NCI-H526 (cell line): Measurements from ENCODE around the gene EEF1AKMT1.

ENCODE experiments used
- DNase-seq, 2 experiments: peaks; one replicate each; lab custom pipeline; 2025; lab: John Stamatoyannopoulos, UW

EEF1AKMT1 gene

GRCh38 chr13:20773194-20774080 lies at the start of gene EEF1AKMT1:
Gene EEF1AKMT1 (minus strand): TSS chr13:20773961. CDS start chr13:20757598, 16,363 bp downstream.
- peak; percentile 79 to 97 for DNase-seq

- no peak for DNase-seq
These were observed 49.3 kb upstream of the EEF1AKMT1 start for GRCh38 chr13:20823071-20823470.

- no peak for DNase-seq
These were observed 48.6 kb upstream of the EEF1AKMT1 start for GRCh38 chr13:20822406-20822805.

- DNase-seq, result no peak
These were observed 46.0 kb upstream of the EEF1AKMT1 start for GRCh38 chr13:20819715-20820114.

GRCh38 chr13:20815464-20815863 lies 41.7 kb upstream of the EEF1AKMT1 start:
- DNase-seq, result no peak

- no peak for DNase-seq
These were observed 40.6 kb upstream of the EEF1AKMT1 start for GRCh38 chr13:20814224-20814910.

GRCh38 chr13:20812890-20813289 lies 39.1 kb upstream of the EEF1AKMT1 start:
- no peak for DNase-seq

GRCh38 chr13:20810808-20811207 lies 37.0 kb upstream of the EEF1AKMT1 start:
- no peak for DNase-seq

- DNase-seq, result no peak
These were observed 35.1 kb upstream of the EEF1AKMT1 start for GRCh38 chr13:20808874-20809273.

- no peak for DNase-seq
These were observed 29.6 kb upstream of the EEF1AKMT1 start for GRCh38 chr13:20803180-20803965.

GRCh38 chr13:20801707-20802106 lies 27.9 kb upstream of the EEF1AKMT1 start:
- no peak for DNase-seq

- DNase-seq, result no peak
These were observed 26.1 kb upstream of the EEF1AKMT1 start for GRCh38 chr13:20799726-20800416.

- no peak for DNase-seq
These were observed 24.3 kb upstream of the EEF1AKMT1 start for GRCh38 chr13:20798027-20798426.

- DNase-seq, result no peak
These were observed 23.2 kb upstream of the EEF1AKMT1 start for GRCh38 chr13:20796791-20797508.

- DNase-seq, result no peak
These were observed 15.9 kb upstream of the EEF1AKMT1 start for GRCh38 chr13:20789665-20790064.

- DNase-seq, result no peak
These were observed 14.6 kb upstream of the EEF1AKMT1 start for GRCh38 chr13:20788312-20788711.

GRCh38 chr13:20787180-20787579 lies 13.4 kb upstream of the EEF1AKMT1 start:
- DNase-seq, result no peak

- no peak for DNase-seq
These were observed 8.5 kb upstream of the EEF1AKMT1 start for GRCh38 chr13:20782116-20782708.

GRCh38 chr13:20780317-20780716 lies 6.6 kb upstream of the EEF1AKMT1 start:
- DNase-seq, result no peak

GRCh38 chr13:20779405-20779804 lies 5.6 kb upstream of the EEF1AKMT1 start:
- no peak for DNase-seq

GRCh38 chr13:20778311-20778710 lies 4.5 kb upstream of the EEF1AKMT1 start:
- no peak for DNase-seq
